H1 (cell line): Measurements from ENCODE around the gene ARHGAP35. TPM values are rescaled to one million over a fixed set of nuclear protein-coding genes. Genes with fewer than 3 reads are reported as not detected.

ENCODE experiments used
- CTCF ChIA-PET: fragments of 300-600 bp; sonication (Branson Sonifier 250); formaldehyde crosslinking; loops from one replicate; lab custom pipeline; 2021; ENCODE audit not compliant: partially characterized antibody; lab: Charles Lee
- POLR2A ChIA-PET: fragments of 300-600 bp; sonication (Branson Sonifier 250); formaldehyde crosslinking; loops from one replicate; lab custom pipeline; 2021; ENCODE audit warnings: inconsistent platforms; ENCODE audit not compliant: partially characterized antibody; lab: Charles Lee
- DNase-seq, 2 experiments: peaks; one replicate each; pipeline versions ENCODE4 v3.0.0 to v3.0.0-alpha.2; 2010 to 2022; ENCODE audit warnings: low spot score in 2 of 2, low read depth in 1 of 2, mixed read lengths in 1 of 2
- FAIRE-seq: peaks from 2 replicates; lab custom pipeline; 2011; peaks lifted over from hg19 to GRCh38; lab: Jason Lieb, UNC
- H2AFZ ChIP-seq: 2 replicates; pipeline ENCODE4 v1.8.1; 2012; ENCODE audit warnings: low read length, inconsistent platforms
- H2AK5ac ChIP-seq: 2 replicates; pipeline ENCODE4 v1.6.1; 2013; ENCODE audit warnings: low read depth, low read length
- H2BK120ac ChIP-seq: replicated peaks from 2 replicates; pipeline ENCODE3; 2013; ENCODE audit warnings: low read depth, low read length, inconsistent platforms
- H2BK12ac ChIP-seq: 2 replicates; pipeline ENCODE4 v1.6.1; 2013; ENCODE audit warnings: low read depth, low read length
- H2BK15ac ChIP-seq: 2 replicates; pipeline ENCODE4 v1.6.1; 2013; ENCODE audit warnings: low read length
- H2BK20ac ChIP-seq: 2 replicates; pipeline ENCODE4 v1.6.1; 2013; ENCODE audit warnings: low read length
- H2BK5ac ChIP-seq: 2 replicates; pipeline ENCODE4 v1.6.1; 2013; ENCODE audit warnings: low read depth, low read length
- H3K14ac ChIP-seq: 2 replicates; pipeline ENCODE4 v1.6.1; 2013; ENCODE audit warnings: inconsistent platforms; ENCODE audit not compliant: insufficient read length
- H3K18ac ChIP-seq: 2 replicates; pipeline ENCODE4 v1.6.1; 2013; ENCODE audit warnings: low read length; ENCODE audit errors: extremely low read depth
- H3K23ac ChIP-seq: 2 replicates; pipeline ENCODE4 v1.6.1; 2013; ENCODE audit warnings: inconsistent platforms; ENCODE audit not compliant: insufficient read length
- H3K23me2 ChIP-seq: 2 replicates; pipeline ENCODE4 v1.6.1; 2013; ENCODE audit warnings: low read depth, low read length
- H3K27ac ChIP-seq: 2 replicates; pipeline ENCODE4 v1.6.1; 2011; ENCODE audit warnings: low read depth, low read length, inconsistent platforms
- H3K27me3 ChIP-seq, 4 experiments: replicated peaks in 1 of 4; 1 replicate in 1 of 4; 2 replicates in 3 of 4; pipeline versions ENCODE4 v1.6.1 to v1.8.1; 2011 to 2013; ENCODE audit warnings: low read length in 3 of 4, mild to moderate bottlenecking in 3 of 4, inconsistent platforms in 2 of 4, mixed read lengths in 2 of 4, moderate library complexity in 1 of 4; ENCODE audit not compliant: control insufficient read depth in 3 of 4, insufficient read depth in 3 of 4; ENCODE audit errors: extremely low read depth in 1 of 4
- H3K36me3 ChIP-seq, 4 experiments: 2 replicates each; pipeline versions ENCODE4 v1.6.1 to v1.8.1; 2011 to 2013; ENCODE audit warnings: mild to moderate bottlenecking in 4 of 4, low read length in 3 of 4, moderate library complexity in 2 of 4, control low read depth in 1 of 4, inconsistent platforms in 1 of 4; ENCODE audit not compliant: insufficient read depth in 4 of 4, control insufficient read depth in 2 of 4
- H3K4ac ChIP-seq: replicated peaks from 2 replicates; pipeline ENCODE3; 2013; ENCODE audit warnings: low read length, low read depth, mixed read lengths, inconsistent platforms; ENCODE audit not compliant: insufficient read length
- H3K4me1 ChIP-seq, 4 experiments: replicated peaks in 1 of 4; 1 replicate in 1 of 4; 2 replicates in 3 of 4; pipeline versions ENCODE4 v1.6.1 to v1.8.1; 2011 to 2013; ENCODE audit warnings: low read length in 3 of 4, inconsistent platforms in 2 of 4, mixed read lengths in 1 of 4; ENCODE audit not compliant: insufficient read depth in 4 of 4, control insufficient read depth in 3 of 4
- H3K4me2 ChIP-seq, 2 experiments: 2 replicates each; pipeline versions ENCODE4 v1.6.1 to v1.8.1; 2011 to 2013; ENCODE audit warnings: low read depth in 2 of 2, low read length in 2 of 2, control low read depth in 1 of 2, inconsistent platforms in 1 of 2, mild to moderate bottlenecking in 1 of 2; ENCODE audit not compliant: insufficient read depth in 1 of 2
- H3K4me3 ChIP-seq, 4 experiments: fragments of 200-600, 300-600 bp in 1 of 4; sonication (generic), shearing (Covaris generic), sonication (Bioruptor Twin) in 1 of 4; 2 replicates each; pipeline versions ENCODE4 v1.5.1 to v1.8.1; 2011 to 2016; ENCODE audit warnings: low read length in 4 of 4, low read depth in 3 of 4, control low read depth in 2 of 4, inconsistent platforms in 2 of 4, mild to moderate bottlenecking in 2 of 4, mixed read lengths in 1 of 4, moderate library complexity in 1 of 4; ENCODE audit not compliant: insufficient read depth in 2 of 4; ENCODE audit errors: extremely low read depth in 1 of 4
- H3K56ac ChIP-seq: replicated peaks from 2 replicates; pipeline ENCODE3; 2013; ENCODE audit warnings: low read depth, mild to moderate bottlenecking, mixed read lengths, low read length, inconsistent platforms; ENCODE audit not compliant: insufficient read length
- H3K79me1 ChIP-seq: 2 replicates; pipeline ENCODE4 v1.6.1; 2013; ENCODE audit warnings: low read depth, low read length, control low read depth
- H3K79me2 ChIP-seq, 2 experiments: 2 replicates each; pipeline versions ENCODE4 v1.6.1 to v1.8.1; 2012 to 2013; ENCODE audit warnings: low read length in 2 of 2, mild to moderate bottlenecking in 2 of 2, inconsistent platforms in 1 of 2; ENCODE audit not compliant: insufficient read depth in 2 of 2, control insufficient read depth in 1 of 2
- H3K9ac ChIP-seq, 4 experiments: replicated peaks in 1 of 4; 1 replicate in 1 of 4; 2 replicates in 3 of 4; pipeline versions ENCODE4 v1.6.1 to v1.8.1; 2011 to 2013; ENCODE audit warnings: low read depth in 3 of 4, low read length in 3 of 4, control low read depth in 2 of 4, mild to moderate bottlenecking in 2 of 4, moderate library complexity in 2 of 4, inconsistent platforms in 1 of 4; ENCODE audit errors: extremely low read depth in 1 of 4
- H3K9me3 ChIP-seq, 2 experiments: 2 replicates each; pipeline versions ENCODE4 v1.6.1 to v1.8.1; 2012 to 2013; ENCODE audit warnings: mild to moderate bottlenecking in 2 of 2, moderate library complexity in 2 of 2, control low read depth in 1 of 2, inconsistent platforms in 1 of 2, low read depth in 1 of 2, low read length in 1 of 2, mixed read lengths in 1 of 2; ENCODE audit not compliant: insufficient read depth in 2 of 2
- H4K20me1 ChIP-seq, 2 experiments: replicated peaks in 1 of 2; 2 replicates each; pipeline versions ENCODE3 to v1.8.1; 2011 to 2013; ENCODE audit warnings: inconsistent platforms in 2 of 2, low read length in 2 of 2, mild to moderate bottlenecking in 1 of 2; ENCODE audit not compliant: insufficient read depth in 2 of 2, control insufficient read depth in 1 of 2
- H4K5ac ChIP-seq: 2 replicates; pipeline ENCODE4 v1.6.1; 2013; ENCODE audit warnings: low read length, low read depth, mixed read lengths, inconsistent platforms; ENCODE audit not compliant: insufficient read length
- H4K8ac ChIP-seq: 2 replicates; pipeline ENCODE4 v1.8.0; 2013; ENCODE audit warnings: mild to moderate bottlenecking, moderate library complexity, low read length, inconsistent platforms; ENCODE audit not compliant: insufficient read depth; ENCODE audit errors: extremely low read depth
- H4K91ac ChIP-seq: replicated peaks from 2 replicates; pipeline ENCODE3; 2013; ENCODE audit warnings: low read length, mixed read lengths, inconsistent platforms; ENCODE audit not compliant: insufficient read length
- BACH1 ChIP-seq: IDR thresholded peaks from 2 replicates; pipeline ENCODE4 v1.6.1; 2012; ENCODE audit warnings: low read length, improper control_type of control experiment
- EZH2 ChIP-seq: fragments of 200-600 bp; sonication (generic); IDR thresholded peaks from 2 replicates; pipeline ENCODE4 v1.7.1; 2012; ENCODE audit warnings: low read depth, mild to moderate bottlenecking, moderate library complexity, low read length, inconsistent platforms; ENCODE audit not compliant: severe bottlenecking
- PHF8 ChIP-seq: fragments of 200-600 bp; sonication (generic); conservative IDR thresholded peaks from 2 replicates; pipeline ENCODE4 v1.7.1; 2012; ENCODE audit warnings: low read depth, mild to moderate bottlenecking, inconsistent platforms, low read length, moderate library complexity
- WGBS, 2 experiments: shearing (Covaris generic) in 1 of 2; methylation state at CpG; one replicate each; pipeline versions ENCODE4 v1.1.6 to v1.1.7; 2013 to 2015; ENCODE audit warnings: low lambda C conversion rate in 2 of 2, mixed read lengths in 2 of 2, inconsistent platforms in 1 of 2, low coverage in 1 of 2, missing lambda C conversion rate in 1 of 2; ENCODE audit not compliant: insufficient replicate concordance in 2 of 2, insufficient coverage in 1 of 2, insufficient read length in 1 of 2; ENCODE audit errors: extremely low coverage in 1 of 2, missing lambda C conversion rate in 1 of 2; 5-methylcytosine and 5-hydroxymethylcytosine counted together
- polyA plus RNA-seq, 7 experiments: library from polyadenylated mRNA; depleted of rRNA in 3 of 7; stranded (reverse) in 5 of 7; unstranded in 2 of 7; fragments of >200 nt in 5 of 7; fragments of 200-250 nt in 2 of 7; gene quantifications; 1 replicate in 5 of 7; 2 replicates in 1 of 7; 4 replicates in 1 of 7; pipeline versions ENCODE4 v1.2.1 to v1.2.3, GENCODE V29; 2011 to 2013; ENCODE audit warnings: missing spikeins in 2 of 7, mixed read lengths in 2 of 7
- total RNA-seq: library from RNA; stranded (reverse); fragmentation: NEBNext Ultra II Directional; extraction: Animal tissue kit (Norgen Biotek cat#: 25700); gene quantifications from 2 replicates; pipeline ENCODE4 v1.2.1, GENCODE V29; 2021
- TF ChIP-seq, protein P1 (sequence below), 3 experiments: IDR thresholded peaks; 1 replicate in 2 of 3; 2 replicates in 1 of 3; pipeline versions ENCODE4 v1.5.1 to v1.6.1; 2011; ENCODE audit warnings: low read length in 3 of 3, mild to moderate bottlenecking in 3 of 3, inconsistent platforms in 2 of 3, low read depth in 1 of 3, moderate library complexity in 1 of 3; ENCODE audit not compliant: insufficient read depth in 1 of 3; ENCODE audit errors: control extremely low read depth in 1 of 3

Gene ARHGAP35
- total and polyA plus RNA-seq, 2 of the 8 experiments (the other 6 are each of a cell fraction or from before 2014, with no cell fraction given) = 29.7 to 64.5 TPM

- DNase-seq (no peak), FAIRE-seq (no peak)
- Histone ChIP-seq H4K20me1 (peaks cover 4 to 5% of the 10 kb centered on the region in 2 experiments), H3K56ac (no peak overlapping the region), H3K4me3 (no peak overlapping the region), H2AK5ac (no peak overlapping the region), H2BK20ac (no peak overlapping the region), H2BK15ac (no peak overlapping the region), H3K4me1 (peaks cover 0 to 6% (median 1%) of the 10 kb centered on the region in 4 experiments; a peak in 2 of 7 replicates), H3K79me2 (peaks cover 5 to 81% of the 10 kb centered on the region in 2 experiments), H3K4ac (no peak overlapping the region), H4K91ac (no peak overlapping the region), H3K9ac (no peak overlapping the region), H3K23me2 (no peaks in the 10 kb centered on the region), H2AFZ (no peak overlapping the region), H4K5ac (no peak overlapping the region), H3K14ac (no peak overlapping the region), H3K9me3 (no peaks in the 10 kb centered on the region), H3K23ac (no peak overlapping the region), H2BK120ac (no peak overlapping the region), H3K4me2 (no peak overlapping the region), H4K8ac (no peak overlapping the region), H3K36me3 (no peaks in the 10 kb centered on the region), H2BK12ac (no peak overlapping the region), H3K27ac (no peak overlapping the region), H3K18ac (no peak overlapping the region), H3K79me1 (peaks cover 4% of the 10 kb centered on the region; the same call in 1 of the 2 replicates), H2BK5ac (no peak overlapping the region), H3K27me3 (no peaks in the 10 kb centered on the region)
- ChIA-PET CTCF (interaction anchor here (0.7 to 1.8 kb wide), 7 partner anchors 8 to 137 kb away, joined by 3 to 5 read pairs (median 4); no protein-coding TSS in a partner anchor), POLR2A (interaction anchor here (1.2 to 2.8 kb wide), 8 partner anchors 9 to 81 kb away, joined by 3 to 14 read pairs (median 8); no protein-coding TSS in a partner anchor)
- 87% methylated on average over 3 of the region's 3 CpGs; no CpG with 5 or more reads in 1 of the 2 experiments for WGBS, 2 experiments
- TF ChIP-seq PHF8 = no peak
- no peak for TF ChIP-seq EZH2
- TF ChIP-seq, protein P1, sequence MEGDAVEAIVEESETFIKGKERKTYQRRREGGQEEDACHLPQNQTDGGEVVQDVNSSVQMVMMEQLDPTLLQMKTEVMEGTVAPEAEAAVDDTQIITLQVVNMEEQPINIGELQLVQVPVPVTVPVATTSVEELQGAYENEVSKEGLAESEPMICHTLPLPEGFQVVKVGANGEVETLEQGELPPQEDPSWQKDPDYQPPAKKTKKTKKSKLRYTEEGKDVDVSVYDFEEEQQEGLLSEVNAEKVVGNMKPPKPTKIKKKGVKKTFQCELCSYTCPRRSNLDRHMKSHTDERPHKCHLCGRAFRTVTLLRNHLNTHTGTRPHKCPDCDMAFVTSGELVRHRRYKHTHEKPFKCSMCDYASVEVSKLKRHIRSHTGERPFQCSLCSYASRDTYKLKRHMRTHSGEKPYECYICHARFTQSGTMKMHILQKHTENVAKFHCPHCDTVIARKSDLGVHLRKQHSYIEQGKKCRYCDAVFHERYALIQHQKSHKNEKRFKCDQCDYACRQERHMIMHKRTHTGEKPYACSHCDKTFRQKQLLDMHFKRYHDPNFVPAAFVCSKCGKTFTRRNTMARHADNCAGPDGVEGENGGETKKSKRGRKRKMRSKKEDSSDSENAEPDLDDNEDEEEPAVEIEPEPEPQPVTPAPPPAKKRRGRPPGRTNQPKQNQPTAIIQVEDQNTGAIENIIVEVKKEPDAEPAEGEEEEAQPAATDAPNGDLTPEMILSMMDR (IDR thresholded peaks at IDR 0.05; ENCODE audit: control extremely low read depth in 1 of 3, insufficient read depth in 1 of 3, low read depth in 1 of 3, low read length in 3 of 3) = no peak
- no peak for TF ChIP-seq BACH1
Measured at GRCh38 chr19:46890423-46891170, 29.8 kb downstream of the ARHGAP35 start.
